ENCODE measurements around the gene GPR141.

Gene GPR141

GRCh38 chr7:37786741-37787569 lies 103.4 kb downstream of the GPR141 start:
- DNase-seq, result no peak
